ENCODE data around the gene GAREM1. TPM values are rescaled to one million over a fixed set of nuclear protein-coding genes. Genes with fewer than 3 reads are reported as not detected.

GAREM1 gene
- total RNA-seq, 3 donors from 2014 or later: 14.5 to 29.0 (median 19.6) TPM

- H3K9me3 ChIP-seq: no peaks in the 10 kb centered on the region
- intact Hi-C loops (cut with DNase I, micrococcal nuclease): no loop called here
- no peak for TF ChIP-seq CTCF (IDR thresholded peaks at IDR 0.05)
- H3K4me3 ChIP-seq: no peak overlapping the region
- peak in 1 of 3 donors; percentile 6 for DNase-seq
- ATAC-seq: no peak
- H3K4me1 ChIP-seq (ENCODE audit: low read depth): peaks cover 9% of the 10 kb centered on the region
- H3K36me3 ChIP-seq (ENCODE audit: low read depth): no peaks in the 10 kb centered on the region
Measured at GRCh38 chr18:32468147-32468845, 2.4 kb downstream of the GAREM1 start.

GRCh38 chr18:32461709-32462272 is 8.9 kb downstream of the GAREM1 start:
- no peak overlapping the region for H3K4me3 ChIP-seq
- DNase-seq (no peak), ATAC-seq (no peak)
- no peaks in the 10 kb centered on the region for H3K4me1 ChIP-seq (ENCODE audit: low read depth)
- H3K36me3 ChIP-seq (ENCODE audit: low read depth): no peaks in the 10 kb centered on the region
- no peaks in the 10 kb centered on the region for H3K9me3 ChIP-seq
- intact Hi-C loops (cut with DNase I, micrococcal nuclease): no loop called here
- no peak for TF ChIP-seq CTCF (IDR thresholded peaks at IDR 0.05)

GRCh38 chr18:32460171-32460731 is 10.4 kb downstream of the GAREM1 start:
- Histone ChIP-seq H3K36me3 (ENCODE audit: low read depth) (no peaks in the 10 kb centered on the region), H3K9me3 (no peaks in the 10 kb centered on the region), H3K4me1 (ENCODE audit: low read depth) (no peaks in the 10 kb centered on the region), H3K4me3 (no peak overlapping the region)
- TF ChIP-seq CTCF (IDR thresholded peaks at IDR 0.05): no peak
- peak; percentile 72 for ATAC-seq
- intact Hi-C loops (cut with DNase I, micrococcal nuclease): no loop called here
- DNase-seq: no peak

- Histone ChIP-seq H3K9me3 (no peaks in the 10 kb centered on the region), H3K4me1 (ENCODE audit: low read depth) (no peaks in the 10 kb centered on the region), H3K4me3 (no peak overlapping the region), H3K36me3 (ENCODE audit: low read depth) (no peaks in the 10 kb centered on the region)
- TF ChIP-seq CTCF (IDR thresholded peaks at IDR 0.05): no peak
- DNase-seq (no peak), ATAC-seq (no peak)
- intact Hi-C loops (cut with DNase I, micrococcal nuclease): no loop called here
Measured at GRCh38 chr18:32459361-32460101, 11.2 kb downstream of the GAREM1 start.

- intact Hi-C loops (cut with DNase I, micrococcal nuclease): no loop called here
- ATAC-seq (no peak), DNase-seq (no peak)
- Histone ChIP-seq H3K4me1 (ENCODE audit: low read depth) (no peaks in the 10 kb centered on the region), H3K9me3 (no peaks in the 10 kb centered on the region), H3K36me3 (ENCODE audit: low read depth) (no peaks in the 10 kb centered on the region), H3K4me3 (no peak overlapping the region)
- no peak for TF ChIP-seq CTCF (IDR thresholded peaks at IDR 0.05)
Measured at GRCh38 chr18:32455361-32455760, 15.3 kb downstream of the GAREM1 start.

Measured in mucosa of descending colon (tissue), 3 donors.